HG03135 (cell line): ENCODE measurements around the gene KPNA2.

Experiments used
- ATAC-seq: cut with Tn5 transposase; IDR thresholded peaks from one replicate; pipeline ENCODE4 v1.9.1; 2021; ENCODE audit warnings: mild to moderate bottlenecking, moderate library complexity; ENCODE audit not compliant: unreplicated experiment

Gene KPNA2

GRCh38 chr17:68095205-68095811 is 59.8 kb downstream of the KPNA2 start:
- ATAC-seq: no peak

DNA sequence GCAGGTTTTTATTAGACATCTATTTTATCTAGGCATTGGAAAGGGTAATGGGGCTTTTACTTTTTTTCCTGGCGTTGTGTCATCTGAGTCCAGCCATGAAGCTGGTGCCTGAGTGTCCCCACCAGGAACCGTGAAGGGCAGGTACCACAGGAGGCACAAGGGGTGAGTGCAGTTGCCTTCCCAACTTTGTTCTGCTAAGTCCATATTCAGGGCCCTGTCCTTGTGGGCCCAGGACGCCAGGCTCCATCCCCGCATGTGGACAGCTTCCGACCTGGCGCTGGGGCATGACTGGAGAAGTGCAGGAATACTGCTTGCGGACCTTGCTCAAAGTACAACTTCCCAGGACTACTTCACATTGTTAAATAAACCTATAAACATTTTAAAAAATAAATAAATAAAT is 60.6 kb downstream of the KPNA2 start:
- no peak for ATAC-seq
